Calu3 (cell line): ENCODE results near the gene CLCN1. TPM values are rescaled to one million over a fixed set of nuclear protein-coding genes. Genes with fewer than 3 reads are reported as not detected.

Experiments
- BruUV-seq: library from RNA; stranded (reverse); fragments of 400-500 nt; replicated peaks from 2 replicates; lab custom pipeline; 2021; lab: Mats Ljungman, UMichigan
- CTCF ChIA-PET: fragments of 300-600 bp; sonication (Branson Sonifier 250); formaldehyde crosslinking; loops from one replicate; lab custom pipeline; 2022; ENCODE audit warnings: antibody characterized with exemption; lab: Charles Lee
- DNase-seq: peaks from one replicate; pipeline ENCODE4 v3.0.0; 2022
- H3K27ac Mint-ChIP-seq: one replicate; pipeline ENCODE4 v1.8.0; 2022; ENCODE audit warnings: mixed read lengths; ENCODE audit not compliant: unreplicated experiment
- H3K27me3 Mint-ChIP-seq: one replicate; pipeline ENCODE4 v1.8.0; 2022; ENCODE audit warnings: mixed read lengths; ENCODE audit not compliant: unreplicated experiment
- H3K36me3 Mint-ChIP-seq: one replicate; pipeline ENCODE4 v1.8.0; 2022; ENCODE audit warnings: mild to moderate bottlenecking, moderate library complexity, mixed read lengths; ENCODE audit not compliant: insufficient read depth, unreplicated experiment
- H3K4me1 Mint-ChIP-seq: one replicate; pipeline ENCODE4 v1.8.0; 2022; ENCODE audit warnings: mild to moderate bottlenecking, low read depth, mixed read lengths; ENCODE audit not compliant: unreplicated experiment
- H3K4me3 Mint-ChIP-seq: one replicate; pipeline ENCODE4 v1.8.0; 2022; ENCODE audit warnings: mild to moderate bottlenecking, low read depth, moderate library complexity, mixed read lengths; ENCODE audit not compliant: unreplicated experiment
- H3K9me3 Mint-ChIP-seq: one replicate; pipeline ENCODE4 v1.8.0; 2022; ENCODE audit warnings: low read depth, mixed read lengths; ENCODE audit not compliant: unreplicated experiment
- CTCF ChIP-seq: fragments of 200-600 bp; IDR thresholded peaks from one replicate; pipeline ENCODE4 v1.8.0; 2022; ENCODE audit warnings: antibody characterized with exemption; ENCODE audit not compliant: unreplicated experiment
- intact Hi-C: fragments of 100-400 bp; cut with micrococcal nuclease; formaldehyde crosslinking; loops from one replicate; pipeline ENCODE4 v1.10.0; 2022; ENCODE audit not compliant: unreplicated experiment
- total RNA-seq: library from RNA; stranded (reverse); gene quantifications from 2 replicates; pipeline ENCODE4 v1.2.3, GENCODE V29; 2022

CLCN1 gene
- total RNA-seq, 1 experiment from 2014 or later = 0.61 TPM

GRCh38 chr7:143359771-143360353, 44.0 kb downstream of the CLCN1 start:
- H3K27me3 Mint-ChIP-seq = peaks cover 83% of the 10 kb centered on the region
- BruUV-seq = no TSS peak

GRCh38 chr7:143360788-143361551, 45.1 kb downstream of the CLCN1 start:
- Mint-ChIP-seq H3K36me3 (peaks cover 11% of the 10 kb centered on the region), H3K27ac (no peak overlapping the region), H3K4me1 (peaks cover 11% of the 10 kb centered on the region), H3K9me3 (no peaks in the 10 kb centered on the region), H3K27me3 (peaks cover 84% of the 10 kb centered on the region), H3K4me3 (peak overlapping the region; percentile 79)
- no TSS peak for BruUV-seq
- CTCF ChIA-PET = no interaction called here
- intact Hi-C loops = no loop called here
- no peak for TF ChIP-seq CTCF
- DNase-seq = no peak

More at GRCh38 chr7:143359771-143360353, 44.0 kb downstream of the CLCN1 start:
- no peak for TF ChIP-seq CTCF
- no peak overlapping the region for H3K4me3 Mint-ChIP-seq
- peaks cover 11% of the 10 kb centered on the region for H3K36me3 Mint-ChIP-seq
- no peaks in the 10 kb centered on the region for H3K9me3 Mint-ChIP-seq
- no peak for DNase-seq
- H3K27ac Mint-ChIP-seq = no peak overlapping the region
- intact Hi-C loops = no loop called here
- CTCF ChIA-PET = interaction anchor here (0.5 kb wide), 1 partner anchor 147 kb away, joined by 3 read pairs; no protein-coding TSS in a partner anchor
- peaks cover 11% of the 10 kb centered on the region for H3K4me1 Mint-ChIP-seq

GRCh38 chr7:143361552-143362130, 45.7 kb downstream of the CLCN1 start:
- no peak overlapping the region for H3K27ac Mint-ChIP-seq
- H3K27me3 Mint-ChIP-seq = peaks cover 84% of the 10 kb centered on the region
- DNase-seq = no peak
- H3K9me3 Mint-ChIP-seq = no peaks in the 10 kb centered on the region
- intact Hi-C loops = no loop called here
- H3K4me3 Mint-ChIP-seq = peak overlapping the region; percentile 79
- CTCF ChIA-PET = no interaction called here
- H3K4me1 Mint-ChIP-seq = peaks cover 11% of the 10 kb centered on the region
- no peak for TF ChIP-seq CTCF
- BruUV-seq = no TSS peak
- peaks cover 11% of the 10 kb centered on the region for H3K36me3 Mint-ChIP-seq

GRCh38 chr7:143362131-143363015, 46.5 kb downstream of the CLCN1 start, which contains the start of gene FAM131B:
Gene FAM131B (minus strand): TSS chr7:143362713. CDS start chr7:143362603, 110 bp downstream.
- BruUV-seq = no TSS peak

More at GRCh38 chr7:143362131-143363015, 46.5 kb downstream of the CLCN1 start, which contains the start of gene FAM131B:
- peak within 1 kb of the TSS; percentile 79 for H3K4me3 Mint-ChIP-seq
- no peak for DNase-seq
- TF ChIP-seq CTCF = no peak
- intact Hi-C loops = no loop called here
- CTCF ChIA-PET = no interaction called here
- no peaks in the 10 kb centered on the region for H3K9me3 Mint-ChIP-seq
- peaks cover 11% of the 10 kb centered on the region for H3K4me1 Mint-ChIP-seq
- H3K27ac Mint-ChIP-seq = no peak within 1 kb of the TSS
- peaks cover 11% of the 10 kb centered on the region for H3K36me3 Mint-ChIP-seq
- H3K27me3 Mint-ChIP-seq = peaks cover 82% of the 10 kb centered on the region
